C4-2B (cell line): ENCODE results near the gene SEMA5B.

Experiments
- H3K27ac ChIP-seq: fragments of 450-650 bp; 2 replicates; pipeline ENCODE4 v1.5.1; 2017
- ZFX ChIP-seq: fragments of 450-650 bp; IDR thresholded peaks from 2 replicates; pipeline ENCODE4 v1.6.1; 2017
- TF ChIP-seq, protein P1 (sequence below): fragments of 450-650 bp; conservative IDR thresholded peaks from 2 replicates; pipeline ENCODE4 v1.5.1; 2017; ENCODE audit warnings: mild to moderate bottlenecking

SEMA5B gene

DNA sequence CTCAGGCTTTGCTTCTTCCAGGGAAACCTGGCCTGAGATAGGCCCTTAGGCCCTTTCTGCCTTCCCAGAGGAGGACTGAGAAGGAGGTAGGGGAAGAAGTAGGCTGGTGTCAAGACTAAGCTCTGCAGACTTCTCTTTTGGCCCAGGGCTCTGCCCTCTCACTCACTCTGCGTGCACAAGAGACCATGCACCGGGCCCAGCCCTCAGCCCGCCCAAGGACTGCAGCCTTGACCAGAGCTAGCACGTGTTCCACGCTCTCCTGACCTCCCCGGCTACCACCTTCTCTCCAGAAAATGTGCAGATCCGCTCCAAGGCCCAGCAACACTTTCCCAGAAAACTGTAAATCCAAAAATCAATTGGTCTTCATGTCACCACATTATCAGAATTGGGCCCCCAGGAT is 59.8 kb downstream of the SEMA5B start:
- no peak overlapping the region for H3K27ac ChIP-seq
- TF ChIP-seq, protein P1, sequence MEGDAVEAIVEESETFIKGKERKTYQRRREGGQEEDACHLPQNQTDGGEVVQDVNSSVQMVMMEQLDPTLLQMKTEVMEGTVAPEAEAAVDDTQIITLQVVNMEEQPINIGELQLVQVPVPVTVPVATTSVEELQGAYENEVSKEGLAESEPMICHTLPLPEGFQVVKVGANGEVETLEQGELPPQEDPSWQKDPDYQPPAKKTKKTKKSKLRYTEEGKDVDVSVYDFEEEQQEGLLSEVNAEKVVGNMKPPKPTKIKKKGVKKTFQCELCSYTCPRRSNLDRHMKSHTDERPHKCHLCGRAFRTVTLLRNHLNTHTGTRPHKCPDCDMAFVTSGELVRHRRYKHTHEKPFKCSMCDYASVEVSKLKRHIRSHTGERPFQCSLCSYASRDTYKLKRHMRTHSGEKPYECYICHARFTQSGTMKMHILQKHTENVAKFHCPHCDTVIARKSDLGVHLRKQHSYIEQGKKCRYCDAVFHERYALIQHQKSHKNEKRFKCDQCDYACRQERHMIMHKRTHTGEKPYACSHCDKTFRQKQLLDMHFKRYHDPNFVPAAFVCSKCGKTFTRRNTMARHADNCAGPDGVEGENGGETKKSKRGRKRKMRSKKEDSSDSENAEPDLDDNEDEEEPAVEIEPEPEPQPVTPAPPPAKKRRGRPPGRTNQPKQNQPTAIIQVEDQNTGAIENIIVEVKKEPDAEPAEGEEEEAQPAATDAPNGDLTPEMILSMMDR = no peak
- no peak for TF ChIP-seq ZFX

DNA sequence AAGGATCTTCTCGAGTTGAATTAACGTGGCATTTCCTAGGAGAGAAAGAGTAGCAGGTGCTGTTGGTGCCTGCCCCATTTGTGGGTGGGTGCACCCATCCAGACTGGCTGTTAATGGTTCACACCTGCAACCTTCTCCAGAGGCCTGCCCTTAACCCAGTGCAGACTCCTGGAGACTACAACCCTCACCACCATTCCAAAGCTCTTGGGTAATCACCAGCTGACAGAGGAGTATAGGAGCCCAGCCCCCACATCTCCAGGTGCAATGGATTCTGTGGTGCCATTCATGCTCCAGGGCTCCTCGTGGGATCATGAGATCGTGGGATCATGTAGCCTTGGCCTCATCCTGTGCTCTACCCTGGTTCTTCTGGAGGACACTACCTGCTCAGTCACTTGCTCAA is 60.2 kb downstream of the SEMA5B start:
- TF ChIP-seq, protein P1 = no peak
- no peak for TF ChIP-seq ZFX

DNA sequence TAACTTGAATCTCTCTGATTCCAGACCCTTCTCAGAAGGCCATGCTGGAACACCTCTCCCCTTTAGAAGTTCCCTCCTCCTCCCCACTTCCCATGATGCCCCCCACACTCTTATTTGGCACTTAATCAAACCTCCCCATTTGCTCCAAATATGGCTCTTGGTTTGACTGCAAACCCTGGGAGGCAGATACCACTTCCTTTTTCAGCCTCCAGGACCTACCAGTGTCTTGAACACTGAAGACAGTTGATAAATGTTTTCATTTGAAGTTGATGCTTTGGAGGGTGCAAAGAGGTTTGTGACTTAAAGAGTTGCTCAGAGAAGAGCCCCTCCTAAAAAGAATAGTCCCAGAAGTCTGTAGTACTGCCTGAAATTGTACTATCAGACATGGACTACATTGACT is 61.5 kb downstream of the SEMA5B start:
- H3K27ac ChIP-seq = no peak overlapping the region
- TF ChIP-seq, protein P1 = no peak
- TF ChIP-seq ZFX = no peak

More for the DNA sequence above, 60.2 kb downstream of the SEMA5B start:
- H3K27ac ChIP-seq = no peak overlapping the region

DNA sequence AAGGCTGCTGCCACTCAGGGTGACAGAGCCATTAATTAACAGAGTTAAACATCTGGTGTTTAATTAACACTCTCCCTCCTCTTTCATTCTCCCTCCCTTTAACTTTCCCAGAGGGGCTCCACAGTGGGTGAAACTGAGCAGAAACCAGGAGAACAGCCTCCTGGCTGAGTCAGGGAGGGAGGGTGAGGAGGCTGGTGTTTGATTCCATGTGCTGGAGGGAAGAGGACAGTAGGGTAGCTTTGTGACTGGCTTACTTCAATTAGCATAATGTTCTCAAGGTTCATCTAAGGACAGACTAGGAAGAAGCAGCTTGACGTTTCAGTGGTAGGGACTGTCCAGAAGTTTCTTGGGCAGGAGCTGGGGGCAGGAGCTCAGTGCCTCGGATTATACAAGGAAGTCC is 62.8 kb downstream of the SEMA5B start:
- no peak overlapping the region for H3K27ac ChIP-seq
- no peak for TF ChIP-seq ZFX
- TF ChIP-seq, protein P1 = no peak

DNA sequence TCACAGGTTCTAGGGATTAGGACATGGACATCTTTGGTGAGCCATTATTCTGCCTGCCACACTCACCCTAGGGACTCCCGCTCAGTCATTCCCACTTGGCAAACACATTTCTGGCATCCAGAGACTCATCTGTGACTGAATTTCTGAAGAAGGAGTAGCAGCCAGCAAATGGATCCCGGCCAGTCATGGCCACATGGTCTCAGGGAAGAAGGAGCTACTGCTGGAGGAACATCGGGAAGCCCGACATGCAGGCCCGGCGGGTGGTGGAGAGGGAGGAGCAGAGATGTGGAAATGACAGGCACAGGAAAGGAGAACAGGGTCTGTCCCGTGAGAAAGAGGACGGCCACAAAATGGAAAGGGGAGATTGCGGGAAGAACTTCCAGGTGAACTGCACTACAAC is 65.4 kb downstream of the SEMA5B start:
- no peak overlapping the region for H3K27ac ChIP-seq
- TF ChIP-seq ZFX = no peak
- TF ChIP-seq, protein P1 = no peak

DNA sequence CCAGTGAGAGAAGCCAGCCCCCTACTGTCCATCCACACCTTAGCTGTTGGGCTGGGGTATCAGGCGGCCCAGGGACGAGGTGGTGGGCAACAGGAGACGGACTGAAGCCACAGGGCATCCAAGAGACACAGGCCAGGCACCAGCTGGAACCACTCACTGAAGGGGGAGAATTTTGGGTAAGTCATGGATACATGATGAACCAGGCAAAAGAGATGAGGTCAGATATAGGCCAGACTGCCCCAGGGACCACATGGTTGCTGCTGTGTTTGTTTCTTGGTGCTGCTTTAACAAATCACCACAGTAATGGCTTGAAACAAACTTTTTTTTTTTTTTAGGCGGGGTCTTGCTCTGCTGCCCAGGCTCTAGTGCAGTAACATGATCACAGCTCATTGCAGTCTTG is 66.4 kb downstream of the SEMA5B start:
- no peak overlapping the region for H3K27ac ChIP-seq
- TF ChIP-seq ZFX = no peak
- TF ChIP-seq, protein P1 = no peak

DNA sequence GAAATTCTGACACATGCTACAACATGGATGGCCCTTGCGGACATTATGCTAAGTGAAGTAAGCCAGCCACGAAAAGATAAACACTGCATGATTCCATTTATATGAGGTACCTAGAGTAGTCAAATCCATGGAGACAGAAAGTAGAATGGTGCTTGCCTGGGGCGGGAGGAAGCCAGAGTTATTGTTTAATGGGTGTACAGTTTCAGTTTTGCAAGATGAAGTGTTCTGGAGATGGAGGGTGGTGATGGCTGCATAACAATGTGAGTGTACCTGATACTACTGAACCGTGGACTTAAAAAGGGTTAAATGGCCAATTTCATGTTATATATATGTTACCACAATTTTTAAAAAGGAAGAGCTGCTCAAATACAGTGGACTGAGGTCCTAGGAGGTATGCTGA is 66.9 kb downstream of the SEMA5B start:
- H3K27ac ChIP-seq = no peak overlapping the region
- no peak for TF ChIP-seq ZFX
- TF ChIP-seq, protein P1 = no peak
